Measurements from ENCODE around the gene XAB2.

DNA sequence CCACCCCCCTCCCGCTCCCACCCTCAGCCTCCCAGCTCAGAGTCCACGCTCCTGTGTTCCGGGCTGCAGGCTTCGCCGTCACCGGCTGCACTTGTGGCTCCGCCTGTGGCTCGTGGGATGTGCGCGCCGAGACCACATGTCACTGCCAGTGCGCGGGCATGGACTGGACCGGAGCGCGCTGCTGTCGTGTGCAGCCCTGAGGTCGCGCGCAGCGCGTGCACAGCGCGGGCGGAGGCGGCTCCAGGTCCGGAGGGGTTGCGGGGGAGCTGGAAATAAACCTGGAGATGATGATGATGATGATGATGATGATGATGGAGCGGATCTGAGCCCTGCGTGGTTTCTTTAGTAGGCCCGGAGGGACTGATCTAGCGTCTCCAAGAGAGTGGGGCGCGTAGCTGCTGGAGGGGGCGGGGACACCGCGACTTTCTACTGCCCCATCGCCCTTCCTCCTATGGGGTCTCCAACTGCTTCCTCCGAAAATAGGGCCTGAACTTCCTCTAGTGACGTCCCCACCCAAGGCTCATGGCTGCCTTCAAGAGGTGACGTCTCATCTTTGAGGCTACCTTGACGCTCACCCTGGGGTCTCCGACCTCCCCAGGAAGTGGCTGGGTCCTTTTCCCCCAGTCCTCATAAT, 40.9 kb upstream of the XAB2 start:
- TF ChIP-seq, protein P1, sequence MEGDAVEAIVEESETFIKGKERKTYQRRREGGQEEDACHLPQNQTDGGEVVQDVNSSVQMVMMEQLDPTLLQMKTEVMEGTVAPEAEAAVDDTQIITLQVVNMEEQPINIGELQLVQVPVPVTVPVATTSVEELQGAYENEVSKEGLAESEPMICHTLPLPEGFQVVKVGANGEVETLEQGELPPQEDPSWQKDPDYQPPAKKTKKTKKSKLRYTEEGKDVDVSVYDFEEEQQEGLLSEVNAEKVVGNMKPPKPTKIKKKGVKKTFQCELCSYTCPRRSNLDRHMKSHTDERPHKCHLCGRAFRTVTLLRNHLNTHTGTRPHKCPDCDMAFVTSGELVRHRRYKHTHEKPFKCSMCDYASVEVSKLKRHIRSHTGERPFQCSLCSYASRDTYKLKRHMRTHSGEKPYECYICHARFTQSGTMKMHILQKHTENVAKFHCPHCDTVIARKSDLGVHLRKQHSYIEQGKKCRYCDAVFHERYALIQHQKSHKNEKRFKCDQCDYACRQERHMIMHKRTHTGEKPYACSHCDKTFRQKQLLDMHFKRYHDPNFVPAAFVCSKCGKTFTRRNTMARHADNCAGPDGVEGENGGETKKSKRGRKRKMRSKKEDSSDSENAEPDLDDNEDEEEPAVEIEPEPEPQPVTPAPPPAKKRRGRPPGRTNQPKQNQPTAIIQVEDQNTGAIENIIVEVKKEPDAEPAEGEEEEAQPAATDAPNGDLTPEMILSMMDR (IDR thresholded peaks at IDR 0.05; ENCODE audit: poor library complexity, severe bottlenecking) = no peak
- TF ChIP-seq POLR2AphosphoS5 (IDR thresholded peaks at IDR 0.05) (no peak), EP300 (conservative IDR thresholded peaks at IDR 0.05; ENCODE audit: poor library complexity, severe bottlenecking) (no peak), RAD21 (conservative IDR thresholded peaks at IDR 0.05) (no peak), TAF1 (IDR thresholded peaks at IDR 0.05; ENCODE audit: low read depth) (no peak), EZH2 (IDR thresholded peaks at IDR 0.05; ENCODE audit: borderline replicate concordance, insufficient read depth, low read length, poor library complexity, severe bottlenecking) (no peak), MXI1 (conservative IDR thresholded peaks at IDR 0.05; ENCODE audit: poor library complexity, severe bottlenecking) (no peak)

All from neural cell (in vitro differentiated cells).